Neural progenitor cell (in vitro differentiated cells): Measurements from ENCODE around the gene IQCM.

Experiments used
- EZH2 ChIP-seq: fragments of 200-600 bp; sonication (generic); IDR thresholded peaks from 2 replicates; pipeline ENCODE4 v1.6.1; 2017; ENCODE audit warnings: antibody characterized with exemption, mild to moderate bottlenecking, moderate library complexity
- TF ChIP-seq, protein P1 (sequence below): fragments of 200-600 bp; sonication (generic); IDR thresholded peaks from 2 replicates; pipeline ENCODE4 v1.5.1; 2017; ENCODE audit warnings: antibody characterized with exemption, mild to moderate bottlenecking

DNA sequence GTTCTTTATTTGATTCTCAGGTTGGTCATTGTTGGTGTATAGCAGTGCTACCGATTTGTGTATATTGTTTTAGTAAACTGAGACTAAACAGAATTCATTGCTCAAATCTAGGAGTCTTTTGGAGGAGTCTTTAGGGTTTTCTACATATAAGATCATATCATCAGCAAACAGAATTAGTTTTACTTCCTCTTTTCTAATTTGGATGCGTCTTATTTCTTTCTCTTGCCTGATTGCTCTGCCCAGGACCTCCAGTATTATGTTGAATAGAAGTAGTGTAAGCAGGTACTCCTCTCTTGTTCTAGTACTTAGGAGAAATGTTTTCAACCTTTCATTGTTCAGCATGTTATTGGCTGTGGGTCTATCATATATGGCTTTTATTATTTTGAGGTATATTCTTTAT is 92.6 kb downstream of the IQCM start:
- TF ChIP-seq EZH2, result no peak
- TF ChIP-seq, protein P1, sequence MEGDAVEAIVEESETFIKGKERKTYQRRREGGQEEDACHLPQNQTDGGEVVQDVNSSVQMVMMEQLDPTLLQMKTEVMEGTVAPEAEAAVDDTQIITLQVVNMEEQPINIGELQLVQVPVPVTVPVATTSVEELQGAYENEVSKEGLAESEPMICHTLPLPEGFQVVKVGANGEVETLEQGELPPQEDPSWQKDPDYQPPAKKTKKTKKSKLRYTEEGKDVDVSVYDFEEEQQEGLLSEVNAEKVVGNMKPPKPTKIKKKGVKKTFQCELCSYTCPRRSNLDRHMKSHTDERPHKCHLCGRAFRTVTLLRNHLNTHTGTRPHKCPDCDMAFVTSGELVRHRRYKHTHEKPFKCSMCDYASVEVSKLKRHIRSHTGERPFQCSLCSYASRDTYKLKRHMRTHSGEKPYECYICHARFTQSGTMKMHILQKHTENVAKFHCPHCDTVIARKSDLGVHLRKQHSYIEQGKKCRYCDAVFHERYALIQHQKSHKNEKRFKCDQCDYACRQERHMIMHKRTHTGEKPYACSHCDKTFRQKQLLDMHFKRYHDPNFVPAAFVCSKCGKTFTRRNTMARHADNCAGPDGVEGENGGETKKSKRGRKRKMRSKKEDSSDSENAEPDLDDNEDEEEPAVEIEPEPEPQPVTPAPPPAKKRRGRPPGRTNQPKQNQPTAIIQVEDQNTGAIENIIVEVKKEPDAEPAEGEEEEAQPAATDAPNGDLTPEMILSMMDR, result no peak
